SK-N-DZ (cell line): ENCODE results near the gene NUP42.

ENCODE experiments used
- DNase-seq: peaks from one replicate; pipeline ENCODE4 v3.0.0-alpha.2; 2015; ENCODE audit warnings: low spot score

NUP42 gene

GRCh38 chr7:23234569-23235296 lies 52.9 kb downstream of the NUP42 start:
- no peak for DNase-seq

- DNase-seq, result no peak
Observed at GRCh38 chr7:23235813-23236221, 54.0 kb downstream of the NUP42 start.

DNA sequence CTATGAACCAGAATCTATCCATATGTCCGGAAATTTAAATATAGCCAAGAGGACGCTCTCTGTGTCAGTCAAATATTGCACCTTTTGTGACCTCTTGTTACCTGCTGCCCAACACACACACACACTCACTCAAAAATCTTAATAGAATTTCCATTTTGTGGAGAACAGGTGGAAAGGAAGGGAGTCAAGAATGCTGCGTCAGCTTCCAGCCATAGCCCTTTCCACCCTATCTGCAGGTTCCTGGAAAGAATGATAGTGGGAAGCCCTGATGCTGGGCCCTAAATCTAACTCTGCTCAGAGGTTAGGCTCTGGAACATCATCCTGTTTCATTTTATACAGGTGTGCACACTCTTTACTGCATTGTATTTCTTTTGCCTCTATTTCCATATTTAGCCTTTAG lies 55.2 kb downstream of the NUP42 start:
- DNase-seq, result no peak

- DNase-seq, result no peak
Observed at GRCh38 chr7:23238983-23239652, 57.3 kb downstream of the NUP42 start.

DNA sequence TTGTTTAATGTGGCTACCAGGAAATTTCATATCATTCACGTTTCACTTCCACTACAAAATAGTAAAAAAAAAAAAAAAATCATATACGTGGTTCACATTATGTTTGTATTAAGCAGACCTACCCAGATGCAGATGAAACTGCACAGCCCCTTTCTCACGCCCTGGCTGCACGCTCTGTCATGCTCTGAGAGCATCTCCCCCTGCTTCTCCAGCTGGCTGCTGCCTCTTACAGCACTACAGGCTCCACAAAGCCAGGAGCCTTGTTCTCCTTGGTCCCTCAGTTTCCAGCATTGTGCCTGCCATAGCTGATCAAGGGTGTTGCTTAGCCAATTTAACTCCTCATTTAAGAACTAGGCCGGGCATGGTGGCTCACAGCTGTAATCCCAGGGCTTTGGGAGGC lies 57.9 kb downstream of the NUP42 start:
- no peak for DNase-seq

- DNase-seq, result no peak
Observed at GRCh38 chr7:23242321-23242720, 60.5 kb downstream of the NUP42 start.

DNA sequence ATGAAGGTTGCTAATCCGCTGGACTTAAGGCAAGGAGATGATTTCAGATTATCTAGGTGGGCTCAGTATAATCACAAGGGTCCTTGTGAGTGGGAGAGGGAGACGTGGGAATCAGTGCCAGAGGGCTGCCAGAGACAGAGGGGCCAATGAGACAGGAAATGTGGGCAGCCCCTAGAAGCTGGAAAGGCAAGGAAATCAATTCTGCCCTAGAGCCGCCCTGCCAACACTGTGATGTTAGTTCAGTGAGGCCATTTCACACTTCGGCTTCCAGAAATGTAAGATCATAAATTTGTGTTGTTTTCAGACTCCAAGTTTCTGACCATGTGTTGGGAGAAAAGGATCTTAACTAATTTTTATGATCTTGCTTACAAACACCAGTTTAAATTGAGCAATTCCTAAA lies 61.1 kb downstream of the NUP42 start:
- no peak for DNase-seq

DNA sequence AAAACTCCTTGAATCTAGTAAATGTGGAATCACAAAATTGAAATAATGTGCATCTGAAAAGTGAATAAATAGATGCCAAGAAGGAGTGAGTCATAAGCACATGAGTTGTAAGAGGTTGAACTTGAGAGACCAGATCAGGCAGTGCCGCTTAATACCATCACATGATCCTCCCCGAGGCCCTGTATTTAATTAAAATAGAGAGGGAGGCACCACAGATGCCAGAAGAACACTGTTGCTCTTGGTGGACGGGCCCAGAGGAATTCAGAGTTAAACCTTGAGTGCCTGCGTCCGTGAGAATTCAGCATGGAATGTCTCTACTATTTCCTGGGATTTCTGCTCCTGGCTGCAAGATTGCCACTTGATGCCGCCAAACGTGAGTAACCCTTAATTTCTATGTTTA lies 64.7 kb downstream of the NUP42 start, which contains the start of gene GPNMB:
Gene GPNMB (plus strand): TSS at position 221 of the 400 bp plus-strand sequence. CDS start 83 bp downstream, at position 304.
- DNase-seq, result no peak

DNA sequence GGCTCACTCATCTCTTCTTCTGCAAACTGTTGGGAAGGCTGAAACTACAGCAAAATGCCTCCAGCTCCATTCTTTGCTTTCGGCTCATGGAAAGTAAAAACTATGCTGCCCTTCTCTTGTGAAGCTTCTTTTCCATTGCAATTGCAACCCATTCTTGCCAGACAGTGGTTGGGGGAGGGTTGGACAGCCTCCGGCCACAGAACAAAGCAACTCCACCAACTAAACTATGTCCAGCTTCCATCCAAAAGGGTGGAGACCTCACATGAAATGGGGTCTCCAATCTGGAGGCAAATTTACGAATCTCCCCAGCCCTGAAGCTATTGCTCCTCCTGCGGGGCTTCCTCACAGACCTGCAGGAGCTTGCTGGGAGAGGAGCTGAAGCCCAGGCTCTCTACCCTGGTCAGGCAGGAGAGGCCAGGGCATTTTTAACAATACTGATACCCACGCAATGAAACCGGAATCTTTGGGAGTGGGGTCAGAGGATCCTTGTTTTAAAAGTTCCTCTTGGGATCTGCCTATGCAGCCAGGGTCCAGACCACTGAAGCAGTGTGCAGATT lies 65.3 kb downstream of the NUP42 start:
- DNase-seq, result no peak

DNA sequence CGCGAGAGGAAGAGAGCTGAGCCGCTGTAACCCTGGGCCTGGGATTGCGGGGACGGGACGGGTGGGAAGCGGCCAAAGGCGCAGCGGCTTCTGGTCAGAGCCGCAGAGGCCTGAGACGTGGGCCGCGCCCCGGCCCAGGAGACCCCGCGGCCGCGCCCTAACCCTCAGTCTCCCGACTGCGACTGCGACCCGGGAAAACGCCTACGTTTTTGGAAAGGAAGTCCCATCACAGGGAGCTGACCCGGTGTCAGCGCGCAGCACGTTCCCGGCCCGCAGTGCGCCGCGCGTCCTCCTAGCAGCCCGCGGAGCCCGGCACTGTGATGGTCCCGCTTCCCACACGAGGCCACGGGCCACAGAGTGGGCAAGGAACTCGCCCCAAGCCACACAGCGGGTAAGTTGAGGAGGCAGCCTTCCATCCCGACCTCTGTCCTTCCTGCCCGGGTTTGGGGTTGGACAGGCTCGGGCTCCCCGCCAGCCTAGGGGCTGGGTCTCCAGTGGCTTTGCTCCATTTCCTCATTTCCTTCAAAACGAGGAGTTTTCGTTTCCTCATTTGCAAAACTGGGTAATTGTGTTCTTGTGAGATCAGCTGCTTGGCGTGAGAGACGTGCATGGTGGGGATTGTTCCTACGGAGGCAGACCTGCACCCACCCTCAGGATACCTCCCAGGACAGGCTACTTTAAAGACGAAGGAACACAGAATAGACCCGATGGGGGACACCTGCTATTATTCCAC lies 65.9 kb downstream of the NUP42 start:
- DNase-seq, result no peak

DNA sequence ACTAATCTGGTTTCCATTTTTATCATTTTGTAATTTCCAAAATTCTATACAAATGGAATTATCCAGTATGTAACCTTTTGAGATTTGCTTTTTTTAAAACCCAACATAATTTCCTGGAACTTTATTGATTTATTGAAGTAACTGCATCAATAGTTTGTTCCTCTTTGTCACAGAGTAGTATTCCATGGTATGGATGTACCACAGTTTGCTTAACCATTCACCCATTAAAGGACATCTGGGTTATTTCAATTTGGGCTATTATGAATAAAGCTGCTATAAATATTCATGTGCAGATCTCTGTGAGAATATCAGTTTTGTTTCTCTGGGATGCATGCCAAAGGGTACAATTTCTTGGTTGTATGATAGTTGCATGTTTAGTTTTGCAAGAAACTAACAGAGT lies 67.6 kb downstream of the NUP42 start:
- DNase-seq, result no peak
